Liver (tissue), 9 donors: ENCODE measurements around the gene TIAM1. TPM values are rescaled to one million over a fixed set of nuclear protein-coding genes. Genes with fewer than 3 reads are reported as not detected.

Experiments used
- DNase-seq: peaks from one replicate; pipeline ENCODE4 v3.0.0-alpha.2; 2017; ENCODE audit warnings: low spot score
- H3K27ac ChIP-seq, 2 donors: one replicate each; pipeline ENCODE4 v1.7.0; 2013; ENCODE audit warnings: inconsistent platforms in 2 of 2, low read length in 2 of 2, control low read depth in 1 of 2, low read depth in 1 of 2, mild to moderate bottlenecking in 1 of 2
- H3K27me3 ChIP-seq, 4 donors: one replicate each; pipeline versions ENCODE4 v1.6.1 to v1.7.0; 2013; ENCODE audit warnings: low read length in 3 of 4, inconsistent platforms in 1 of 4, mild to moderate bottlenecking in 1 of 4, moderate library complexity in 1 of 4; ENCODE audit not compliant: control insufficient read depth in 4 of 4, insufficient read depth in 4 of 4
- H3K36me3 ChIP-seq, 4 donors: one replicate each; pipeline versions ENCODE4 v1.6.1 to v1.7.0; 2013; ENCODE audit warnings: low read length in 3 of 4, mild to moderate bottlenecking in 3 of 4, low read depth in 1 of 4, moderate library complexity in 1 of 4; ENCODE audit not compliant: control insufficient read depth in 4 of 4, insufficient read depth in 3 of 4
- H3K4me1 ChIP-seq, 4 donors: one replicate each; pipeline versions ENCODE4 v1.6.1 to v1.7.0; 2013; ENCODE audit warnings: low read length in 3 of 4, mild to moderate bottlenecking in 3 of 4, moderate library complexity in 1 of 4; ENCODE audit not compliant: control insufficient read depth in 4 of 4, insufficient read depth in 4 of 4
- H3K4me3 ChIP-seq, 3 donors: one replicate each; pipeline versions ENCODE4 v1.6.1 to v1.7.0; 2013; ENCODE audit warnings: low read length in 3 of 3, control low read depth in 1 of 3, low read depth in 1 of 3, mild to moderate bottlenecking in 1 of 3
- H3K9ac ChIP-seq, 2 donors: one replicate each; pipeline ENCODE4 v1.7.0; 2013; ENCODE audit warnings: low read length in 2 of 2, mild to moderate bottlenecking in 2 of 2, moderate library complexity in 2 of 2, control low read depth in 1 of 2, low read depth in 1 of 2
- H3K9me3 ChIP-seq, 4 donors: one replicate each; pipeline versions ENCODE4 v1.6.1 to v1.7.0; 2013; ENCODE audit warnings: low read length in 3 of 4; ENCODE audit not compliant: control insufficient read depth in 4 of 4
- ATF3 ChIP-seq: IDR thresholded peaks from 2 replicates; pipeline ENCODE4 v1.6.1; 2016; ENCODE audit warnings: antibody characterized with exemption
- CTCF ChIP-seq: fragments of 150-350 bp; IDR thresholded peaks from 2 replicates; pipeline ENCODE4 v1.5.1; 2017; ENCODE audit warnings: improper control_type of control experiment, low read depth, low read length; ENCODE audit not compliant: missing input control
- EGR1 ChIP-seq, 2 donors: IDR thresholded peaks; 2 replicates each; pipeline ENCODE4 v1.6.1; 2016 to 2018; ENCODE audit warnings: antibody characterized with exemption in 2 of 2, low read depth in 2 of 2
- FOXA1 ChIP-seq: IDR thresholded peaks from 2 replicates; pipeline ENCODE4 v1.6.1; 2016; ENCODE audit warnings: antibody characterized with exemption
- FOXA2 ChIP-seq: IDR thresholded peaks from 2 replicates; pipeline ENCODE4 v1.6.1; 2016; ENCODE audit warnings: antibody characterized with exemption
- GABPA ChIP-seq, 2 donors: IDR thresholded peaks in 1 of 2; conservative IDR thresholded peaks in 1 of 2; 2 replicates each; pipeline ENCODE4 v1.6.1; 2016; ENCODE audit warnings: antibody characterized with exemption in 2 of 2, mild to moderate bottlenecking in 1 of 2, moderate library complexity in 1 of 2
- HNF4A ChIP-seq, 2 donors: conservative IDR thresholded peaks; 2 replicates each; pipeline ENCODE4 v1.6.1; 2016; ENCODE audit warnings: antibody characterized with exemption in 2 of 2, mild to moderate bottlenecking in 2 of 2
- HNF4G ChIP-seq: IDR thresholded peaks from 2 replicates; pipeline ENCODE4 v1.6.1; 2016; ENCODE audit warnings: antibody characterized with exemption
- JUND ChIP-seq, 2 donors: IDR thresholded peaks; 2 replicates each; pipeline ENCODE4 v1.6.1; 2016; ENCODE audit warnings: antibody characterized with exemption in 2 of 2
- MAX ChIP-seq: IDR thresholded peaks from 2 replicates; pipeline ENCODE4 v1.6.1; 2016; ENCODE audit warnings: antibody characterized with exemption
- NR2F2 ChIP-seq: IDR thresholded peaks from 2 replicates; pipeline ENCODE4 v1.6.1; 2016; ENCODE audit warnings: antibody characterized with exemption
- RAD21 ChIP-seq, 2 donors: IDR thresholded peaks; 2 replicates each; pipeline ENCODE4 v1.6.1; 2016; ENCODE audit warnings: antibody characterized with exemption in 2 of 2, mild to moderate bottlenecking in 2 of 2
- REST ChIP-seq: IDR thresholded peaks from 2 replicates; pipeline ENCODE4 v1.6.1; 2016; ENCODE audit warnings: antibody characterized with exemption, mild to moderate bottlenecking
- RXRA ChIP-seq, 2 donors: IDR thresholded peaks; 2 replicates each; pipeline ENCODE4 v1.6.1; 2017 to 2018; ENCODE audit warnings: antibody characterized with exemption in 2 of 2, mild to moderate bottlenecking in 1 of 2
- SP1 ChIP-seq: IDR thresholded peaks from 2 replicates; pipeline ENCODE4 v1.6.1; 2018; ENCODE audit warnings: antibody characterized with exemption, mild to moderate bottlenecking
- TAF1 ChIP-seq: conservative IDR thresholded peaks from 2 replicates; pipeline ENCODE4 v1.6.1; 2016; ENCODE audit warnings: antibody characterized with exemption, mild to moderate bottlenecking
- YY1 ChIP-seq: IDR thresholded peaks from 2 replicates; pipeline ENCODE4 v1.6.1; 2016; ENCODE audit warnings: antibody characterized with exemption, mild to moderate bottlenecking
- ZBTB33 ChIP-seq: IDR thresholded peaks from 2 replicates; pipeline ENCODE4 v1.6.1; 2016; ENCODE audit warnings: antibody characterized with exemption
- WGBS: extraction: QIAGEN DNeasy Blood & Tissue Kit; methylation state at CpG from one replicate; pipeline ENCODE4 v1.1.7; 2013; 5-methylcytosine and 5-hydroxymethylcytosine counted together
- polyA plus RNA-seq, 2 donors: library from polyadenylated mRNA; stranded (reverse) in 1 of 2; unstranded in 1 of 2; fragments of 200-250 nt in 1 of 2; fragments of >200 nt in 1 of 2; fragmentation: Nextera tagmentation in 1 of 2; extraction: Ambion mirVana in 1 of 2; gene quantifications; one replicate each; pipeline versions ENCODE4 v1.2.1 to v1.2.3, GENCODE V29; 2013 to 2015
- total RNA-seq, 2 donors: library from RNA; depleted of rRNA; stranded (reverse); fragments of >200 nt; gene quantifications; one replicate each; pipeline ENCODE4 v1.2.3, GENCODE V29; 2014
- donor health status: healthy.
- donor health status: healthy.
- donor health status: healthy.
- donor health status: healthy.
- donor health status: healthy.

TIAM1 gene
- total and polyA plus RNA-seq, 4 donors, result 3.0 to 7.4 (median 4.8) TPM

- DNase-seq, result no peak
- H3K4me3 ChIP-seq, result no peak overlapping the region
- no peaks in the 10 kb centered on the region for H3K4me1 ChIP-seq
- no peak overlapping the region for H3K9ac ChIP-seq
- 87% methylated on average over 11 of the region's 11 CpGs for WGBS
- no peak overlapping the region for H3K27ac ChIP-seq
- H3K36me3 ChIP-seq, result peaks cover 0 to 9% (median 0%) of the 10 kb centered on the region in 4 donors
- TF ChIP-seq RAD21 (IDR thresholded peaks at IDR 0.05) (no peak), JUND (IDR thresholded peaks at IDR 0.05) (no peak), YY1 (no peak)
- H3K9me3 ChIP-seq, result no peaks in the 10 kb centered on the region
- no peaks in the 10 kb centered on the region for H3K27me3 ChIP-seq
Measured at GRCh38 chr21:31141389-31142000, 202.6 kb downstream of the TIAM1 start.

- TF ChIP-seq RXRA (IDR thresholded peaks at IDR 0.05) (no peak), HNF4A (conservative IDR thresholded peaks at IDR 0.05) (no peak), MAX (no peak), FOXA1 (no peak), JUND (IDR thresholded peaks at IDR 0.05) (no peak), ATF3 (no peak), HNF4G (no peak), NR2F2 (no peak), REST (no peak), TAF1 (no peak), RAD21 (IDR thresholded peaks at IDR 0.05) (no peak), GABPA (IDR thresholded peaks at IDR 0.05 in 1 of 2, conservative IDR thresholded peaks at IDR 0.05 in 1 of 2) (no peak), YY1 (no peak), FOXA2 (no peak), EGR1 (IDR thresholded peaks at IDR 0.05; ENCODE audit: low read depth in 2 of 2) (no peak), CTCF (no peak), ZBTB33 (no peak), SP1 (no peak)
- Histone ChIP-seq H3K9me3 (no peaks in the 10 kb centered on the region), H3K4me3 (no peak overlapping the region), H3K36me3 (peaks cover 0 to 9% (median 0%) of the 10 kb centered on the region in 4 donors), H3K9ac (no peak overlapping the region), H3K27ac (no peak overlapping the region), H3K4me1 (no peaks in the 10 kb centered on the region), H3K27me3 (no peaks in the 10 kb centered on the region)
- DNase-seq, result no peak
Measured at GRCh38 chr21:31140676-31141075, 203.4 kb downstream of the TIAM1 start.
